Urinary bladder (tissue), 4 donors: ENCODE measurements around the gene CGA. TPM values are rescaled to one million over a fixed set of nuclear protein-coding genes. Genes with fewer than 3 reads are reported as not detected.

Source experiments
- DNase-seq: peaks from one replicate; pipeline ENCODE4 v3.0.0-alpha.2; 2015; ENCODE audit errors: extremely low spot score
- H3K27ac ChIP-seq: one replicate; pipeline ENCODE4 v1.5.1; 2013; ENCODE audit warnings: low read depth, mild to moderate bottlenecking, moderate library complexity
- H3K36me3 ChIP-seq: one replicate; pipeline ENCODE4 v1.6.1; 2013; ENCODE audit warnings: mild to moderate bottlenecking, moderate library complexity; ENCODE audit not compliant: insufficient read depth
- H3K4me1 ChIP-seq: one replicate; pipeline ENCODE4 v1.6.1; 2013; ENCODE audit warnings: mild to moderate bottlenecking, moderate library complexity; ENCODE audit not compliant: insufficient read depth
- H3K4me3 ChIP-seq: one replicate; pipeline ENCODE4 v1.5.1; 2013; ENCODE audit warnings: low read depth, low read length
- WGBS: extraction: QIAGEN DNeasy Blood & Tissue Kit; methylation state at CpG from one replicate; pipeline ENCODE4 v1.1.7; 2013; 5-methylcytosine and 5-hydroxymethylcytosine counted together
- polyA plus RNA-seq: library from polyadenylated mRNA; stranded (reverse); fragments of 200-250 nt; gene quantifications from one replicate; pipeline ENCODE4 v1.2.3, GENCODE V29; 2013
- total RNA-seq: library from RNA; depleted of rRNA; stranded (reverse); fragments of >200 nt; gene quantifications from one replicate; pipeline ENCODE4 v1.2.3, GENCODE V29; 2014
- donor health status: healthy with polysubstance abuse.
- donor health status: healthy.

Gene CGA
- total and polyA plus RNA-seq, 2 donors = not detected

GRCh38 chr6:87103977-87104601 lies 9.2 kb upstream of the CGA start:
- no peaks in the 10 kb centered on the region for H3K36me3 ChIP-seq
- WGBS = 94% methylated on average over 4 of the region's 4 CpGs
- DNase-seq = no peak
- H3K27ac ChIP-seq = no peak overlapping the region
- H3K4me1 ChIP-seq = no peaks in the 10 kb centered on the region
- no peak overlapping the region for H3K4me3 ChIP-seq

GRCh38 chr6:87102151-87102621 lies 7.3 kb upstream of the CGA start:
- no peak overlapping the region for H3K27ac ChIP-seq
- H3K4me1 ChIP-seq = no peaks in the 10 kb centered on the region
- 4% methylated on average over 1 of the region's 1 CpG for WGBS
- no peak overlapping the region for H3K4me3 ChIP-seq
- H3K36me3 ChIP-seq = no peaks in the 10 kb centered on the region
- DNase-seq = no peak

- H3K36me3 ChIP-seq = no peaks in the 10 kb centered on the region
- H3K4me1 ChIP-seq = no peaks in the 10 kb centered on the region
- no peak overlapping the region for H3K4me3 ChIP-seq
- WGBS = 74% methylated on average over 2 of the region's 2 CpGs
- no peak for DNase-seq
- H3K27ac ChIP-seq = no peak overlapping the region
Measured at GRCh38 chr6:87101067-87101466, 6.2 kb upstream of the CGA start.

GRCh38 chr6:87100216-87100615 lies 5.3 kb upstream of the CGA start:
- WGBS = 85% methylated on average over 3 of the region's 3 CpGs
- no peaks in the 10 kb centered on the region for H3K4me1 ChIP-seq

GRCh38 chr6:87099472-87099871 lies 4.6 kb upstream of the CGA start:
- H3K36me3 ChIP-seq = no peaks in the 10 kb centered on the region
- DNase-seq = no peak
- H3K27ac ChIP-seq = no peak overlapping the region
- no peaks in the 10 kb centered on the region for H3K4me1 ChIP-seq
- H3K4me3 ChIP-seq = no peak overlapping the region

More at GRCh38 chr6:87100216-87100615, 5.3 kb upstream of the CGA start:
- H3K27ac ChIP-seq = no peak overlapping the region
- H3K36me3 ChIP-seq = no peaks in the 10 kb centered on the region
- no peak for DNase-seq
- H3K4me3 ChIP-seq = no peak overlapping the region

- Histone ChIP-seq H3K36me3 (no peaks in the 10 kb centered on the region), H3K4me3 (no peak overlapping the region), H3K4me1 (no peaks in the 10 kb centered on the region), H3K27ac (no peak overlapping the region)
- 42% methylated on average over 1 of the region's 1 CpG for WGBS
- DNase-seq = no peak
Measured at GRCh38 chr6:87094576-87094975, 330 bp downstream of the CGA start.

GRCh38 chr6:87093651-87094050 lies 1.3 kb downstream of the CGA start:
- no peak for DNase-seq
- H3K36me3 ChIP-seq = no peaks in the 10 kb centered on the region
- H3K27ac ChIP-seq = no peak overlapping the region
- 63% methylated on average over 2 of the region's 2 CpGs for WGBS
- no peak overlapping the region for H3K4me3 ChIP-seq
- H3K4me1 ChIP-seq = no peaks in the 10 kb centered on the region

GRCh38 chr6:87093199-87093598 lies 1.7 kb downstream of the CGA start:
- Histone ChIP-seq H3K27ac (no peak overlapping the region), H3K4me1 (no peaks in the 10 kb centered on the region), H3K4me3 (no peak overlapping the region), H3K36me3 (no peaks in the 10 kb centered on the region)
- no peak for DNase-seq

- 62% methylated on average over 3 of the region's 3 CpGs for WGBS
- Histone ChIP-seq H3K27ac (no peak overlapping the region), H3K4me1 (no peaks in the 10 kb centered on the region), H3K4me3 (no peak overlapping the region), H3K36me3 (no peaks in the 10 kb centered on the region)
- DNase-seq = no peak
Measured at GRCh38 chr6:87092435-87092834, 2.5 kb downstream of the CGA start.

- no peak overlapping the region for H3K27ac ChIP-seq
- no peaks in the 10 kb centered on the region for H3K4me1 ChIP-seq
- no peak overlapping the region for H3K4me3 ChIP-seq
- no peaks in the 10 kb centered on the region for H3K36me3 ChIP-seq
- 79% methylated on average over 2 of the region's 2 CpGs for WGBS
- no peak for DNase-seq
Measured at GRCh38 chr6:87089135-87089534, 5.8 kb downstream of the CGA start.

- H3K4me1 ChIP-seq = no peaks in the 10 kb centered on the region
- DNase-seq = no peak
- no peak overlapping the region for H3K4me3 ChIP-seq
- H3K36me3 ChIP-seq = no peaks in the 10 kb centered on the region
- H3K27ac ChIP-seq = no peak overlapping the region
- 86% methylated on average over 4 of the region's 4 CpGs for WGBS
Measured at GRCh38 chr6:87088076-87088475, 6.8 kb downstream of the CGA start.

- Histone ChIP-seq H3K4me1 (no peaks in the 10 kb centered on the region), H3K36me3 (no peaks in the 10 kb centered on the region), H3K4me3 (no peak overlapping the region), H3K27ac (no peak overlapping the region)
- 76% methylated on average over 2 of the region's 2 CpGs for WGBS
- DNase-seq = no peak
Measured at GRCh38 chr6:87082160-87082721, 12.7 kb downstream of the CGA start.

- Histone ChIP-seq H3K27ac (no peak overlapping the region), H3K4me3 (no peak overlapping the region), H3K36me3 (no peaks in the 10 kb centered on the region), H3K4me1 (no peaks in the 10 kb centered on the region)
- WGBS = 36% methylated on average over 8 of the region's 8 CpGs
- DNase-seq = no peak
Measured at GRCh38 chr6:87078983-87079616, 15.8 kb downstream of the CGA start.

GRCh38 chr6:87075168-87075567 lies 19.7 kb downstream of the CGA start:
- Histone ChIP-seq H3K36me3 (no peaks in the 10 kb centered on the region), H3K27ac (no peak overlapping the region), H3K4me1 (no peaks in the 10 kb centered on the region), H3K4me3 (no peak overlapping the region)
- no peak for DNase-seq
- WGBS = 97% methylated on average over 2 of the region's 2 CpGs
